A549 (cell line): Measurements from ENCODE around the gene MXD4. TPM values are rescaled to one million over a fixed set of nuclear protein-coding genes. Genes with fewer than 3 reads are reported as not detected.
A peak's percentile ranks its signal among the peaks of the same experiment; 100 is the strongest.

Experiments
- ATAC-seq, 2 experiments: fragments of 200-7000 bp in 1 of 2; fragments of >200 bp in 1 of 2; cut with Nextera tagmentation in 1 of 2; cut with Tn5 transposase in 1 of 2; 3 replicates each; pipeline versions ENCODE4 v1.8.0 to v1.9.1; 2018 to 2020; ENCODE audit warnings: mild to moderate bottlenecking in 1 of 2, moderate library complexity in 1 of 2
- CTCF ChIA-PET: fragments of 300-600 bp; sonication (Branson Sonifier 250); formaldehyde crosslinking; extraction: SDS; loops from one replicate; lab custom pipeline; 2021; ENCODE audit warnings: antibody characterized with exemption, inconsistent platforms; lab: Yijun Ruan, JAX
- POLR2A ChIA-PET: fragments of 350-600 bp; formaldehyde crosslinking; extraction: SDS; loops from one replicate; lab custom pipeline; 2021; ENCODE audit warnings: antibody characterized with exemption, inconsistent platforms; lab: Yijun Ruan, JAX
- DNase-seq, 2 experiments: peaks; one replicate each; pipeline versions ENCODE4 v3.0.0 to v3.0.0-alpha.2; 2011 to 2016; ENCODE audit warnings: low read depth in 1 of 2, low spot score in 1 of 2
- FAIRE-seq: peaks from 2 replicates; lab custom pipeline; 2011; peaks lifted over from hg19 to GRCh38; lab: Jason Lieb, UNC
- H3K27ac ChIP-seq, 2 experiments: fragments of >200 bp; sonication (Bioruptor Twin); formaldehyde crosslinking; 3 replicates each; pipeline ENCODE4 v1.5.1; 2016 to 2017
- H3K4me1 ChIP-seq: fragments of >200 bp; sonication (Bioruptor Twin); formaldehyde crosslinking; 3 replicates; pipeline ENCODE4 v1.6.1; 2016
- H3K4me2 ChIP-seq: fragments of >200 bp; sonication (Bioruptor Twin); formaldehyde crosslinking; 3 replicates; pipeline ENCODE4 v1.6.1; 2016
- H3K4me3 ChIP-seq: fragments of >200 bp; sonication (Bioruptor Twin); formaldehyde crosslinking; 3 replicates; pipeline ENCODE4 v1.5.1; 2016
- H3K9me3 ChIP-seq: fragments of >200 bp; sonication (Bioruptor Twin); formaldehyde crosslinking; 3 replicates; pipeline ENCODE4 v1.6.1; 2016
- CEBPB ChIP-seq, 2 experiments: fragments of >200 bp in 1 of 2; sonication (Bioruptor Twin) in 1 of 2; formaldehyde crosslinking in 1 of 2; IDR thresholded peaks; 2 replicates each; pipeline ENCODE4 v1.6.1; 2012 to 2016
- CHD4 ChIP-seq: fragments of 200-600 bp; sonication (generic); IDR thresholded peaks from 2 replicates; pipeline ENCODE4 v1.6.1; 2016; ENCODE audit warnings: antibody characterized with exemption, mild to moderate bottlenecking, borderline replicate concordance
- EHF ChIP-seq: fragments of 250-450 bp; sonication (Bioruptor Pico); IDR thresholded peaks from 2 replicates; pipeline ENCODE4 v1.5.0; 2020; ENCODE audit warnings: mild to moderate bottlenecking
- FOSB ChIP-seq: fragments of 250-450 bp; sonication (Bioruptor Pico); IDR thresholded peaks from 2 replicates; pipeline ENCODE4 v1.5.0; 2020; ENCODE audit warnings: mild to moderate bottlenecking, moderate library complexity
- HEYL ChIP-seq: fragments of 250-450 bp; sonication (Bioruptor Pico); IDR thresholded peaks from 2 replicates; pipeline ENCODE4 v1.8.0; 2021; ENCODE audit warnings: mild to moderate bottlenecking, moderate library complexity
- HOXB13 ChIP-seq: fragments of 250-450 bp; sonication (Bioruptor Pico); IDR thresholded peaks from 2 replicates; pipeline ENCODE4 v1.5.0; 2020; ENCODE audit warnings: low read depth, mild to moderate bottlenecking, moderate library complexity
- JUN ChIP-seq, 2 experiments: fragments of >200 bp; sonication (Bioruptor Twin); formaldehyde crosslinking; IDR thresholded peaks; 2 replicates in 1 of 2; 3 replicates in 1 of 2; pipeline ENCODE4 v1.6.1; 2016 to 2017
- JUNB ChIP-seq: fragments of >200 bp; sonication (Bioruptor Twin); formaldehyde crosslinking; IDR thresholded peaks from 2 replicates; pipeline ENCODE4 v1.6.1; 2016
- MAZ ChIP-seq: fragments of 150-350 bp; IDR thresholded peaks from 2 replicates; pipeline ENCODE4 v1.6.1; 2014; ENCODE audit warnings: antibody characterized with exemption, low read depth, low read length, borderline replicate concordance
- POLR2A ChIP-seq: IDR thresholded peaks from 2 replicates; pipeline ENCODE4 v1.6.1; 2012; ENCODE audit warnings: mild to moderate bottlenecking, low read length
- POLR2AphosphoS2 ChIP-seq: conservative IDR thresholded peaks from 2 replicates; pipeline ENCODE4 v1.6.1; 2012; ENCODE audit warnings: low read length, improper control_type of control experiment, inconsistent platforms
- RAD21 ChIP-seq, 2 experiments: fragments of >200 bp in 1 of 2; sonication (Bioruptor Twin) in 1 of 2; formaldehyde crosslinking in 1 of 2; IDR thresholded peaks in 1 of 2; conservative IDR thresholded peaks in 1 of 2; 2 replicates in 1 of 2; 3 replicates in 1 of 2; pipeline ENCODE4 v1.6.1; 2012 to 2018; ENCODE audit warnings: inconsistent platforms in 1 of 2
- RARB ChIP-seq: fragments of 250-450 bp; sonication (Bioruptor Pico); IDR thresholded peaks from 2 replicates; pipeline ENCODE4 v1.8.0; 2021; ENCODE audit warnings: mild to moderate bottlenecking, moderate library complexity
- RFX5 ChIP-seq: fragments of 450-650 bp; IDR thresholded peaks from 2 replicates; pipeline ENCODE4 v1.7.1; 2014; ENCODE audit warnings: antibody characterized with exemption, mild to moderate bottlenecking, moderate library complexity
- SREBF2 ChIP-seq: fragments of 450-650 bp; IDR thresholded peaks from 2 replicates; pipeline ENCODE4 v1.6.1; 2014; ENCODE audit warnings: mild to moderate bottlenecking, moderate library complexity
- TP53 ChIP-seq: fragments of 250-450 bp; sonication (Bioruptor Pico); IDR thresholded peaks from 2 replicates; pipeline ENCODE4 v1.5.0; 2021; ENCODE audit warnings: mild to moderate bottlenecking, moderate library complexity
- ZFP36 ChIP-seq: fragments of 450-650 bp; IDR thresholded peaks from 2 replicates; pipeline ENCODE4 v1.6.1; 2014; ENCODE audit warnings: borderline replicate concordance; ENCODE audit not compliant: partially characterized antibody
- WGBS: methylation state at CpG from one replicate; pipeline ENCODE4 v1.1.6; 2017; ENCODE audit errors: missing lambda C conversion rate; 5-methylcytosine and 5-hydroxymethylcytosine counted together
- polyA plus RNA-seq, 4 experiments: library from polyadenylated mRNA; depleted of rRNA in 3 of 4; stranded (reverse); fragments of >200 nt; fragmentation: RNase III in 1 of 4; extraction: RNeasy Plus Mini Kit Qiagen cat#74134 plus additional on column Dnase treatment in 1 of 4; gene quantifications; 2 replicates in 3 of 4; 3 replicates in 1 of 4; pipeline ENCODE4 v1.2.3, GENCODE V29; 2011 to 2017
- TF ChIP-seq, protein P1 (sequence below): fragments of >200 bp; sonication (Bioruptor Twin); formaldehyde crosslinking; IDR thresholded peaks from 3 replicates; pipeline ENCODE4 v1.6.1; 2016
- TF ChIP-seq, protein P2 (sequence below): fragments of 250-450 bp; sonication (Bioruptor Pico); IDR thresholded peaks from 2 replicates; pipeline ENCODE4 v1.5.0; 2020; ENCODE audit warnings: low read depth, mild to moderate bottlenecking, moderate library complexity
- TF ChIP-seq, protein P3 (sequence below): fragments of >200 bp; sonication (Bioruptor Twin); formaldehyde crosslinking; IDR thresholded peaks from 3 replicates; pipeline ENCODE4 v1.5.1; 2016
- TF ChIP-seq, protein P4 (sequence below): fragments of 200-600 bp; sonication (generic); IDR thresholded peaks from 2 replicates; pipeline ENCODE4 v1.6.1; 2016; ENCODE audit warnings: antibody characterized with exemption, mild to moderate bottlenecking, moderate library complexity

The MXD4 gene
- polyA plus RNA-seq, 2 of the 4 experiments (the other 2 are of a cell fraction) = 10.8 to 18.5 TPM

DNA sequence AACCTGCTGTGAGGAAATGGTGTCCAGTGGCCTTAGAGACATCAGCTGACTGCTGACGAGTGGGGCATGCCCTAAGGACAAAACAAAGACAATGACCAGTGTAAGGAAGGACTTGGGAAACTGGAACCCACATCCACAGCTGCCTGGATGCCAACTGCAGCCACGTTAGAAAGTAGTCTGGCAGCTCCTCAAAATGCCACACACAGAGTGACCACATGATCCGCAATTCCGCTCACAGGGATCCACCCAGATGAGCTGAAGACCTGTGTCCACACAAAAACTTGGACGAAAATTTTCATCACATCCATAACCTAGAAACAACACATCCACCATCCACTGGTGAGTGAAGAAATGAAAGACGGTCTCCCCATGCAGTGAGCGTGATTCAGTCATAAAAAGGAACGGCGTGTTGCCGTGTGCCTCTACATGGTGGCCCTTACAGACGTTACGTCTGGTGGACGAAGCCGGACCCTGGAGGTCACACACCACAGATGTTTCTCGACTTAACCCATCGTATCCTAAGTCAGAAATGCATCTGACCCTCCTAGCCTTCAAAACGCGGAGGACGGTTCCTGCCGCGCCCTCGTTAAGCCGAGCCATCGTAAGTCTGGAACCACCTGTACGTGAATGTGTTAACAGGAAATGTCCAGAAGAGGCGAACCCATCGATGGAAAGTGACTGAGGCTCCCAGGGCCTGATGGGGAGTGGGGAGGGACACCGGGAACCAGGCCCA lies 40.6 kb upstream of the MXD4 start:
- no peak overlapping the region for H3K4me2 ChIP-seq
- WGBS = 89% methylated on average over 23 of the region's 28 CpGs
- no peak for TF ChIP-seq CHD4
- no peak for TF ChIP-seq EHF (CRISPR knock-in tag)
- TF ChIP-seq CEBPB (IDR thresholded peaks at IDR 0.05) = no peak
- TF ChIP-seq, protein P1, sequence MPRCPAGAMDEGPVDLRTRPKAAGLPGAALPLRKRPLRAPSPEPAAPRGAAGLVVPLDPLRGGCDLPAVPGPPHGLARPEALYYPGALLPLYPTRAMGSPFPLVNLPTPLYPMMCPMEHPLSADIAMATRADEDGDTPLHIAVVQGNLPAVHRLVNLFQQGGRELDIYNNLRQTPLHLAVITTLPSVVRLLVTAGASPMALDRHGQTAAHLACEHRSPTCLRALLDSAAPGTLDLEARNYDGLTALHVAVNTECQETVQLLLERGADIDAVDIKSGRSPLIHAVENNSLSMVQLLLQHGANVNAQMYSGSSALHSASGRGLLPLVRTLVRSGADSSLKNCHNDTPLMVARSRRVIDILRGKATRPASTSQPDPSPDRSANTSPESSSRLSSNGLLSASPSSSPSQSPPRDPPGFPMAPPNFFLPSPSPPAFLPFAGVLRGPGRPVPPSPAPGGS = no peak
- TF ChIP-seq POLR2A = no peak
- H3K27ac ChIP-seq = no peak overlapping the region
- H3K4me3 ChIP-seq = no peak overlapping the region
- no peaks in the 10 kb centered on the region for H3K4me1 ChIP-seq
- CTCF ChIA-PET = no interaction called here
- no peak for ATAC-seq
- POLR2A ChIA-PET = no interaction called here
- FAIRE-seq = no peak
- DNase-seq = peak in 1 of 2 experiments; percentile 32
- no peaks in the 10 kb centered on the region for H3K9me3 ChIP-seq

DNA sequence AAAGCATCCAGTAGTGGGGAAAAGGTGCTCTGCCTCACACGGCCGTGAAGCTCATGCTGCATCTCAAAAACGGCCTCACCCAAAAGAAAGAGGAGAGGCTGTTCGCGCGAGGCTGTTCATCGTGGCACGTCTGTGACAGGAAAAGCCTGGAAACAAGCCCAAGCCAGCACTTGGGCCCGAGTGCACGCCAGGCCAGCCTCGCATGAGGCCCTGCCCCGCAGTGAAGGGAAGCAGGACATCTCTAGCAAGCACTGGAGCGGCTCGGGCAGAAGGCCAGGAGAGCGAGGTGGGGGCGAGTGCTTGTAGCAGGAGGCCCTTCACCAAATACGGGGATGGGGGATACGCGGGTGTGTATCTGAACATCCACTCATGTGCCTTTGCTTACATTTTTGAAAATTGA lies 39.9 kb upstream of the MXD4 start:
- ChIA-PET CTCF (no interaction called here), POLR2A (no interaction called here)
- H3K9me3 ChIP-seq = no peaks in the 10 kb centered on the region
- TF ChIP-seq FOSB = no peak
- TF ChIP-seq POLR2AphosphoS2 = no peak
- TF ChIP-seq SREBF2 = no peak
- TF ChIP-seq CEBPB (IDR thresholded peaks at IDR 0.05) = no peak
- TF ChIP-seq HEYL (CRISPR knock-in tag) = no peak
- no peak for TF ChIP-seq RFX5
- no peak for TF ChIP-seq RARB (CRISPR knock-in tag)
- no peak for TF ChIP-seq TP53 (CRISPR knock-in tag)
- TF ChIP-seq JUNB = no peak
- TF ChIP-seq, protein P2, sequence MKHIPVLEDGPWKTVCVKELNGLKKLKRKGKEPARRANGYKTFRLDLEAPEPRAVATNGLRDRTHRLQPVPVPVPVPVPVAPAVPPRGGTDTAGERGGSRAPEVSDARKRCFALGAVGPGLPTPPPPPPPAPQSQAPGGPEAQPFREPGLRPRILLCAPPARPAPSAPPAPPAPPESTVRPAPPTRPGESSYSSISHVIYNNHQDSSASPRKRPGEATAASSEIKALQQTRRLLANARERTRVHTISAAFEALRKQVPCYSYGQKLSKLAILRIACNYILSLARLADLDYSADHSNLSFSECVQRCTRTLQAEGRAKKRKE = no peak
- no peak for TF ChIP-seq RAD21 (conservative IDR thresholded peaks at IDR 0.05 in 1 of 2, IDR thresholded peaks at IDR 0.05 in 1 of 2)
- TF ChIP-seq, protein P3, sequence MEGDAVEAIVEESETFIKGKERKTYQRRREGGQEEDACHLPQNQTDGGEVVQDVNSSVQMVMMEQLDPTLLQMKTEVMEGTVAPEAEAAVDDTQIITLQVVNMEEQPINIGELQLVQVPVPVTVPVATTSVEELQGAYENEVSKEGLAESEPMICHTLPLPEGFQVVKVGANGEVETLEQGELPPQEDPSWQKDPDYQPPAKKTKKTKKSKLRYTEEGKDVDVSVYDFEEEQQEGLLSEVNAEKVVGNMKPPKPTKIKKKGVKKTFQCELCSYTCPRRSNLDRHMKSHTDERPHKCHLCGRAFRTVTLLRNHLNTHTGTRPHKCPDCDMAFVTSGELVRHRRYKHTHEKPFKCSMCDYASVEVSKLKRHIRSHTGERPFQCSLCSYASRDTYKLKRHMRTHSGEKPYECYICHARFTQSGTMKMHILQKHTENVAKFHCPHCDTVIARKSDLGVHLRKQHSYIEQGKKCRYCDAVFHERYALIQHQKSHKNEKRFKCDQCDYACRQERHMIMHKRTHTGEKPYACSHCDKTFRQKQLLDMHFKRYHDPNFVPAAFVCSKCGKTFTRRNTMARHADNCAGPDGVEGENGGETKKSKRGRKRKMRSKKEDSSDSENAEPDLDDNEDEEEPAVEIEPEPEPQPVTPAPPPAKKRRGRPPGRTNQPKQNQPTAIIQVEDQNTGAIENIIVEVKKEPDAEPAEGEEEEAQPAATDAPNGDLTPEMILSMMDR = no peak
- no peak for TF ChIP-seq HOXB13 (CRISPR knock-in tag)
- no peak for TF ChIP-seq ZFP36
- TF ChIP-seq, protein P4, sequence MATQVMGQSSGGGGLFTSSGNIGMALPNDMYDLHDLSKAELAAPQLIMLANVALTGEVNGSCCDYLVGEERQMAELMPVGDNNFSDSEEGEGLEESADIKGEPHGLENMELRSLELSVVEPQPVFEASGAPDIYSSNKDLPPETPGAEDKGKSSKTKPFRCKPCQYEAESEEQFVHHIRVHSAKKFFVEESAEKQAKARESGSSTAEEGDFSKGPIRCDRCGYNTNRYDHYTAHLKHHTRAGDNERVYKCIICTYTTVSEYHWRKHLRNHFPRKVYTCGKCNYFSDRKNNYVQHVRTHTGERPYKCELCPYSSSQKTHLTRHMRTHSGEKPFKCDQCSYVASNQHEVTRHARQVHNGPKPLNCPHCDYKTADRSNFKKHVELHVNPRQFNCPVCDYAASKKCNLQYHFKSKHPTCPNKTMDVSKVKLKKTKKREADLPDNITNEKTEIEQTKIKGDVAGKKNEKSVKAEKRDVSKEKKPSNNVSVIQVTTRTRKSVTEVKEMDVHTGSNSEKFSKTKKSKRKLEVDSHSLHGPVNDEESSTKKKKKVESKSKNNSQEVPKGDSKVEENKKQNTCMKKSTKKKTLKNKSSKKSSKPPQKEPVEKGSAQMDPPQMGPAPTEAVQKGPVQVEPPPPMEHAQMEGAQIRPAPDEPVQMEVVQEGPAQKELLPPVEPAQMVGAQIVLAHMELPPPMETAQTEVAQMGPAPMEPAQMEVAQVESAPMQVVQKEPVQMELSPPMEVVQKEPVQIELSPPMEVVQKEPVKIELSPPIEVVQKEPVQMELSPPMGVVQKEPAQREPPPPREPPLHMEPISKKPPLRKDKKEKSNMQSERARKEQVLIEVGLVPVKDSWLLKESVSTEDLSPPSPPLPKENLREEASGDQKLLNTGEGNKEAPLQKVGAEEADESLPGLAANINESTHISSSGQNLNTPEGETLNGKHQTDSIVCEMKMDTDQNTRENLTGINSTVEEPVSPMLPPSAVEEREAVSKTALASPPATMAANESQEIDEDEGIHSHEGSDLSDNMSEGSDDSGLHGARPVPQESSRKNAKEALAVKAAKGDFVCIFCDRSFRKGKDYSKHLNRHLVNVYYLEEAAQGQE = no peak
- no peak for TF ChIP-seq JUN (IDR thresholded peaks at IDR 0.05)
- TF ChIP-seq MAZ = no peak
- FAIRE-seq = no peak
- no peaks in the 10 kb centered on the region for H3K4me1 ChIP-seq
- no peak overlapping the region for H3K4me2 ChIP-seq
- no peak for DNase-seq
- ATAC-seq = no peak
- no peak overlapping the region for H3K4me3 ChIP-seq
- H3K27ac ChIP-seq = no peak overlapping the region
- 93% methylated on average over 17 of the region's 19 CpGs for WGBS
